ENCODE data around the gene FOSL1. TPM values are rescaled to one million over a fixed set of nuclear protein-coding genes. Genes with fewer than 3 reads are reported as not detected.

FOSL1 gene
- total RNA-seq, 1 donor from 2014 or later, result 44.2 TPM

- Histone ChIP-seq H3K4me3 (ENCODE audit: low read depth, low read length) (no peak within 1 kb of the TSS), H3K27me3 (ENCODE audit: control insufficient read depth, insufficient read depth, low read length) (no peaks in the 10 kb centered on the region), H3K36me3 (ENCODE audit: control insufficient read depth, insufficient read depth, low read length) (peaks cover 8% of the 10 kb centered on the region)
- no peak for DNase-seq (ENCODE audit: low read depth)
- no peak for TF ChIP-seq CTCF (IDR thresholded peaks at IDR 0.05; ENCODE audit: insufficient read depth, low read length, poor library complexity, severe bottlenecking)
These were observed 20.6 kb downstream of the FOSL1 start, which contains the start of gene CTSW for GRCh38 chr11:65879617-65880016. CTSW (plus strand) TSS chr11:65879837; CDS start chr11:65879855, 18 bp downstream.

DNA sequence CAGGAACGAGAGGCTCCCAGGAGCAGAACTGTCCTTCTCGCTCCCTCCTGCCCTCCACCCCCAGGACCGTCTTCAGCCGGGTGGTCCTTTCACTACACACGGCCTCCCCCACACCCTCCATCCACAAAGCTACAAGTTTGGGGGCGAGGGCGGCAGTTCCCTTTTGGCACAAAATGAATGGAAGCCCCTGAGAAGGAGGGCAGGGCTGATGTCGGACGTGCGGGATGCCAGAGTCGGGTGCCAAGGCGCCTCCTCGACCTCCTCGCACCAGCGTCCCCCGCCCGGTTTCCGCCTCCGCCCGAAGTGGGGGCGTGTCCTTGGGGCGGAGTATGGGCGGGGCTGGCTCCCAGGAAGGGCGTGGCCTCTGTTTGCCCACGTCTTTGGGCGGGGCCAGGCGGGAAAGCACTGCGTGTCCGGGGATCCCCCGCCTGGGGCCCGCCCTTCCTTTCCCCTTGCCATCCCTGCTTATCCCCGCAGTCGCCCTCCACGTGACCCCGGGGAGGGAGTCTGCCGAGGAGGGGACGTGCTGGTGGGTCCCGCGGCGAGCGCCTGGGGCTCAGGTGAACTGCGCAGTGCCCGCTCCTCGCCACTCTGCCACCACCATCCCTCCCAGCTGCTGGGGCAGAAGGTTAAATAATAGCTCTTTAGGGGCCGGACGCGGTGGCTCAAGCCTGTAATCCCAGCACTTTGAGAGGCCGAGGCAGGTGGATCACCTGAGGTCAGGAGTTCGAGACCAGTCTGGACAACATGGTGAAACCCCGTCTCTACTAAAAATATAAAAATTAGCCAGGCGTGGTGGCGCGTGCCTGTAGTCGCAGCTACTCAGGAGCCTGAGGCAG lies 26.7 kb downstream of the FOSL1 start:
- Histone ChIP-seq H3K27me3 (ENCODE audit: control insufficient read depth, insufficient read depth, low read length) (no peaks in the 10 kb centered on the region), H3K4me3 (ENCODE audit: low read depth, low read length) (peak overlapping the region; percentile 72), H3K36me3 (ENCODE audit: control insufficient read depth, insufficient read depth, low read length) (peaks cover 4% of the 10 kb centered on the region)
- no peak for DNase-seq (ENCODE audit: low read depth)
- no peak for TF ChIP-seq CTCF (IDR thresholded peaks at IDR 0.05; ENCODE audit: insufficient read depth, low read length, poor library complexity, severe bottlenecking)

DNA sequence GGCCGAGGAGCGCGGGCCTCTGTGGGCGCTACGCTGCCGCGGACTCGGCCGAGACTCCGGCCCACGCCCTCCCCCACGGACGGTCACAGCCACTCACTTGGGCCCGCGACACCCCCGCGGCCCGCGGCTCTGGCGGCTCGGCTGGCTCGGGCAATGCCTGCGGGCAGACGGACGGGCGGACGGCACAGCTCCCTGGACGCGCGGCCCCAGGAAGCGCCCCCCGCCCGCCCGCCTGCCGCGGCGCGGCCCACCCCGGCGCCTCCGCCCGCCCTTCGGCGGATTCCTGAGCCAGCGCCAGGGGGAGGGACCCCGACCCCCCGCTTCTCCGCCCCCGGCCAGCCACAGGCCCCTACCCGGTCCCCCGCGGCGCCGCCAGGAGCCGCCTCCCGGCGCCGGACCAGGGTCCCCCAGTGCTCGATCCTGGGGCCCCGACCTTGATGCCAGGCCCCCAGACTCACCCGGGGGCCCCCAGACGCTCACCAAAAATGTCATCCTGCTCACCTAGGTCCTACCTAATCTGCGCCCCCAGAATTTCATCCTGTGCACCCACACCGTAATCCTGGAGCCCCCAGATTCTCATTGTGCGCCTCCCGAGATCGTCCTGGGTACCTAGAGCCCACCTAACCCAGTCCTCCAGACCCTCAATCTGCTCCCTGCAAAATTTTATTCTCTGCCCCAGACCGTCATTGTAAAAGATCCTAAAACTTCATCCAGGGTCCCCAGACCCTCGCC lies 27.4 kb downstream of the FOSL1 start, which contains the start of gene EFEMP2:
Gene EFEMP2 (minus strand): TSS at position 215 of the 732 bp plus-strand sequence. CDS start 446 bp downstream, outside the sequence.
- DNase-seq (ENCODE audit: low read depth), result no peak
- H3K4me3 ChIP-seq (ENCODE audit: low read depth, low read length), result peak within 1 kb of the TSS; percentile 72
- H3K36me3 ChIP-seq (ENCODE audit: control insufficient read depth, insufficient read depth, low read length), result peaks cover 4% of the 10 kb centered on the region
- no peaks in the 10 kb centered on the region for H3K27me3 ChIP-seq (ENCODE audit: control insufficient read depth, insufficient read depth, low read length)
- no peak for TF ChIP-seq CTCF (IDR thresholded peaks at IDR 0.05; ENCODE audit: insufficient read depth, low read length, poor library complexity, severe bottlenecking)

DNA sequence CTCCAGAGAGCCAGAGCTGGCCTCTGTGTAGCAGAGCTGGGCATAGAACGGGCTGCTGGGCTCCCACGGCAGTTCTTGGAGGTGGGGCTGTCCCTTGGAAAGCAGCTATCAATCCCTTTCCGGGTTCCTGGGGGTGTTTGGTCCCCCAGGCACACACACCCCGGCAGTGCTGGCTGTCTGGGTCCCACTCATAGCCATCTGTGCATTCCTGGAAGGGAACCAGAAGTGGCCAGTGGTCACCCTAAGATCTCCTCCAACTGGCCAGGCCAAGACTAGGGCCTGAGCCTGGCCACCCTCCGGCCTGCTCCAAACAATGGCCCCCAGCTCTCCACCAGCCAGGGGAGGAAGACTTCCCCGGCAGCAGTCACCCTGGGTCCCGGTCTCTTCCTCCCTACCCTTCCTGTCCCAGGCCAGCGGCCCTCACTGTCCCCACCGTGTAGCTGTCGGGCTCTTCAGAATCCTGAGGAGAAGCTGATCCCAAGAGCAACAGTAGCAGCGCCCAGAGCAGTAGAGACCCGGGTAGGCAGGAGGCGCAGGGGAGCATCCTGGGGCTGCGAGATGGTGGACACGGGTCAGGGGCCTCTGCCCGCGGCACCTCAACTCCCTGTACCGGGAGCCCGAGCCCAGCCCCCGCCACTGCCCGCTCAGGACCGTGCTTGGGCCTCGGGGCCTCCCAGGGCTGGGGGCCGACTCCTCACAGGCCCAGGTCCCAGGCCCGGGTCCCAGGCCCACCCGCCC lies 28.2 kb downstream of the FOSL1 start:
- peak; percentile 35 for TF ChIP-seq CTCF (IDR thresholded peaks at IDR 0.05; ENCODE audit: insufficient read depth, low read length, poor library complexity, severe bottlenecking)
- Histone ChIP-seq H3K27me3 (ENCODE audit: control insufficient read depth, insufficient read depth, low read length) (no peaks in the 10 kb centered on the region), H3K4me3 (ENCODE audit: low read depth, low read length) (peak overlapping the region; percentile 72), H3K36me3 (ENCODE audit: control insufficient read depth, insufficient read depth, low read length) (peaks cover 4% of the 10 kb centered on the region)
- DNase-seq (ENCODE audit: low read depth), result no peak

DNA sequence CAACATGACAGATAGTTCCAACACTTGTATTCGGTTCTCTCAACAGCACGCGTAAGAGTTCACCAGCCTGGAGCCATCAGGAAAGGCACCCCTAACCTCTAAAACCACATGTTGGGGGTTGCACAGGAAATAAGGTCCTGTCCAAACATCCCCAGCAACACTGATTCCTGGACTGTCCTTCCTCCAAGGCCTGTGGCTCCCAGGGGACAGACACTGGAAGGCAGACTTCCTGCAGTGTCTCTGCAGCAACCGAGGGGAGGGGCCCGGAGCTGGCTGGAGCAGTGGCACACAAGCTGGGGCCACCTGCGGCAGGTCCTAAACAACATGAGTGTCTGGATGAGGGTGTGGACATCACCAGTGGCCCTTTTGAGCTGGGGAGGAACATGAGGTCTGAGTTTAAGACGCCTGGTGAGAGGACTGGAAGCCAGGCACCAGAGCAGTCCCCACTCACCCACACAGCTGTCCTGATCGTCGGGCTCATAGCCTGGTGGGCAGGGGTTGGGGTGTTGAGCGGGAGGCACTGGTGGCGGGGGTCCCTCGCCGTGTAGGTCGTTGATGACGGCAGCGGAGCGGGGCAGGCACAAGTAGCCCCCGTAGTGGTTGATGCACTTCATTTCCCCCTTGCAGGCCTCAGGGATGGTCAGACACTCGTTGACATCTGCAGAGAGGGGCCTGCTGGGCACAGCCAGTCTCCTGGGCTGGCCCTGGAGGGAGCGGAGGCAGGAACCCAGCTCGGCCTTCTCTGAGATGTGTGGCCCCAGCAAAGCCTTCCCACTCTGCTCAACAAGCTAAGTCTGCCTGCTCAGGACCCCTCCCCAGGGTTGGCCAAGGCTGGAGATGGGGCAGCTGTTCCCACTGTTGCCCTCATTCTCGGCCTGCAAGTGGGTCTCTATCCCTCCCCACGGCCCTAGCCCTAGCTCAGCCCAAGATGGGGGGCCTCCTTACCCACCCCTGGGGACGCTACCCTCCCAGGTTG lies 29.2 kb downstream of the FOSL1 start:
- DNase-seq (ENCODE audit: low read depth), result no peak
- TF ChIP-seq CTCF (IDR thresholded peaks at IDR 0.05; ENCODE audit: insufficient read depth, low read length, poor library complexity, severe bottlenecking), result no peak
- Histone ChIP-seq H3K27me3 (ENCODE audit: control insufficient read depth, insufficient read depth, low read length) (no peaks in the 10 kb centered on the region), H3K36me3 (ENCODE audit: control insufficient read depth, insufficient read depth, low read length) (peaks cover 5% of the 10 kb centered on the region), H3K4me3 (ENCODE audit: low read depth, low read length) (no peak overlapping the region)
